Stromal cell of bone marrow (primary cell): ENCODE data around the gene CSNK1D.
"Not testable (repeated sequence)": the region's sequence is repeated elsewhere in the genome, so short reads cannot be mapped to it uniquely, and the experiment has no call there.

ENCODE experiments used
- DNase-seq: peaks from one replicate; pipeline ENCODE4 v3.0.0-alpha.2; 2012; ENCODE audit warnings: low read depth

CSNK1D gene

DNA sequence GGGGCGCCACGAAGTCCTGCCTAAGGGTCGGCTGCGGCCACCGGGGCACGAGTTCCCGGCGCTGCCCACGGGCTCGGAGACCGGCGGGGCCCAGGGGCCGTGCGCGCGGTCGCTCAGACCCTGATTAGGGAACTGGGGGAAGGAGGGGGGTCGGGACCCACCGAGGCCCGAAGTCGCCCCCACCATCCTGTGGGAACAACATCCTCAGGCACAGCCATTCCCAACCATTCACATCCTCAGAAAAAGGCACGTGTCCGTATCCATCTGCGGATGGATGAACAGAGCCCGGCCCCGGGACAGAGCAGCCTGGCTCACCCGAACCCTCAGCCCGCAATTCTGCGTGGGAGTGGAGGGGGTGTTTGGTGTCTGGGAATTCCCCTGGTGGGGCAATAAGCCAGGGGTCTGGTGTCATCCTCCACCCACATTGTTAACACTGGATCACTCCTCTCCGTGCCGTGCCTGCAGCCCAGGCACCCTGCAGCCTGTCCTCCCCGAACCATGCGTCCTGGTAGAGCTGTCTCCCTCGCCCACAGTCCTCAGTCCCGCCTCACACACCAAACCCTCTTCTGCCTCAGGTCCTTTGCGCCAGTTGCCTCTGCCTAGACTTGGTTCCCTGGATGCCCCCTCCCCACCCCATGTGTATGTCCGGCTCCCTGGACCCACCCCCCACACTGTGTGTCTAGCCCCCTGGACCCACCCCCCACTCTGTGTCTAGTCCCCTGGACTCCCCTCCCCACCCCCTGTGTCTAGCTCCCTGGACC lies 60.1 kb downstream of the CSNK1D start:
- peak; percentile 53 for DNase-seq

DNA sequence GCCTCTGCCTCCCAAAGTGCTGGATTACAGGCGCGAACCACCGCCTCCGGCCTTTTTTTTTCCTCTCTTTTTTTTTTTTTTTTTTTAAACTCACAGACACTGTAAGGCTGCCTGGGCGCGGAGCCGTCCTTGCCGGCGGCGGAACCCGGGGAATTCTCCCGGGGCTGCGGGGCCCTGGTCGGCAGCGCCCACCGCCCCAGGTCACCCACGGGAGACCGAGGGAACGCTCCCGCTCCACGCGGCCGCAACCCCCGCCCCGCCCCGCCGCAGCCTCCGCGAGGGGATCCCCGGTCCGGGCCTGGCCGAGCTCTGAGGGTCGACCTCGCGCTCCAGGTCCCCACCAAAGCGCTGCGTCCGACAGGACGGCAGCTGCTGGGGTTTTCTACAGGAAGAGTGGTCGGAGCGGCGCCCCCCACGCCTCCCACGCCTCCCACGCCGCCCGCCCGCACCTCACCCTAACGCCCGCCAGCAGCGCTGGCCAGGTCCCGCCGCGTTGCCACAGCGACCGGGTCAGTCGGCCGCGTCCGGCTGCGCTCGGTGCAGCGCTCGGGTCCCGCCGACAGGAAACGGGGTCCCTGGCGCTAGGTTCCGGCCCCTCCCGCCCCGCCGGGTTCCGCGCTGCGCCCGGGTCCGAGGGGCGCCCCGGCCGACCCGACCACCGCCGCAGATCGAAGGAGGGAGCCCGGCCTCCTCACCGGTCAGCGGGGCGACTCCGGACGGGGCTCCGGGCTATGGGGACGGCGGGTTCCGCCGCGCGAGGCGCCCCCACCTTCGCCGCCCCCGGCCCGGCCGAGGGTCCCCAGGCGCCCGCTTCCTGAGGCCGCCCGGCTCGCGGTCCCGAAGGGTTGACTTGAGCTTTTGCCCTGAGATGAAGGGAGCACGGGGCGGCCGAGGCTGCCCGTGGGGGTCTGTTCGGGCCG lies 60.9 kb downstream of the CSNK1D start, which contains the start of gene CCDC57:
Gene CCDC57, minus strand, starts transcription at position 512 of the 920 bp plus-strand sequence. CDS start 10,898 bp downstream, outside the sequence.
- DNase-seq: peak; percentile 53

DNA sequence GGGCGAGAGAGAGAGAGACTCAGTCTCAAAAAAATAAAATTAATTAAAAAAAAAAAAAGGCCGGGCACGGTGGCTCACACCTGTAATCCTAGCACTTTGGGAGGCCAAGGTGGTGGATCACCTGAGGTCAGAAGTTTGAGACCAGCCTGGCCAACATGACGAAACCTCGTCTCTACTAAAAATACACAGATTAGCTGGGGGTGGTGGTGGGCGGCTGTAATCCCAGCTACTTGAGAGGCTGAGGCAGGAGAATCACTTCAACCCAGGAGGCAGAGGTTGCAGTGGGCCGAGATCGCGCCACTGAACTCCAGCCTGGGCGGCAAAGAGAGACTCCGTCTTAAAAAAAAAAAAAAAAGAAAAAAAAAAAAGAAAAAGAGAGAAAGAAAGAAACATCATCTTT lies 62.8 kb downstream of the CSNK1D start:
- DNase-seq: not testable (repeated sequence)

DNA sequence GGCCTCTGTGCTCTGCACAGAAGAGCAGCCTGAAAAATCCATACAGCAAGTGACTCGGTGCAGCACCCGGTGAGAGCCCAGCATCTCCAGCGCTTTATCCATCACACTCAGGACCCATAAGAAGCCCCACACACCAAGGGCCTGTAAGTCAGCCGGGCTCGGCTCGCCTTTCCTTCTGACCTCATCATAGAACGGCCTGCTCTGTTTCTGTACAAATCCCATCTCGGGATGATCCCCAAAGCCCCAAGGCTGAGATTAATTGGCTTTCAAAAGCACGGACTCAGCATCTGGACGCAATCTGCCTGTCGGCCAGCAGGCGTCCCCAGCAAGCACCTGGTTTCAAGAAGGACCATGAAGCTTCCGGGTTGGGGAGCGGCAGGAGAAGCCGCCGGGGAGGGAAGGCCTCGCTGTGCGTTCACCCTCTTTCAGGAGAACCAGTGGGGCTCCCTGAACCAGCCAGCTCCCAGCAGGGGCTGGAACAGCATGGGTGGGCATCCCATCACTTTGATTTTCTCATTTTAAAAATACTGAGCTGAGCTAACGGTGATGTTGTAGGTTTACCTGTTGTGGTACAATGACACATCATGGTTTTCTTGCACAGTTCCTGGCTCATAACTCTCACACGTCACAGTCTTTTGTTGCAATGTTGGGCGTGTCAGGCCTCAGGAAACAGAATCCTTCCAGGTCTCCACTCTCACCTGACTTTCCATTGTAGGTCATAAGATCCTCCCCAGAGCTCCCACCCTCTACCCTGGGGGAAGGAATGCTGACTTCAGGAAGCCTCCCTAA lies 67.6 kb downstream of the CSNK1D start:
- DNase-seq: peak; percentile 81

GRCh38 chr17:82204831-82205719 lies 68.4 kb downstream of the CSNK1D start:
- DNase-seq: no peak

DNA sequence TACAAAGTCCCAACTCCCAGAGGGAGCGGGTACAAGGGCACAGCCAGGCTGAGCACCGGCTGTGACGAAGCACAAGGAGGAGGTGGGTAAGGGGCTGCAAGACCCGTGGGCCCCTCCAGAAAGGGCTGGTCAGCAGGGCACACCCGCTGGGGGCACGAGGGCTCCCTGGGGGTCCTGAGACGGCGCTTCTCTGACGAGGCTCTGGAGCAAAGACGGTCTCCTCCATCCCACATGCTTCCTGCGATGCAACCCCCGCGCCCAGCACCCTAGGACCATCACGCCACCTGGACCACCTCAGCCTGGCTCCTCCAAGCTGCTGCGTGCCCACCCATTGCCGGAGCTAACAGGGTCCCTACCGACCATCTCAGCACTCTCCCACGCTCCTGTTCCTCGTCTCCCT lies 69.6 kb downstream of the CSNK1D start:
- DNase-seq: no peak

DNA sequence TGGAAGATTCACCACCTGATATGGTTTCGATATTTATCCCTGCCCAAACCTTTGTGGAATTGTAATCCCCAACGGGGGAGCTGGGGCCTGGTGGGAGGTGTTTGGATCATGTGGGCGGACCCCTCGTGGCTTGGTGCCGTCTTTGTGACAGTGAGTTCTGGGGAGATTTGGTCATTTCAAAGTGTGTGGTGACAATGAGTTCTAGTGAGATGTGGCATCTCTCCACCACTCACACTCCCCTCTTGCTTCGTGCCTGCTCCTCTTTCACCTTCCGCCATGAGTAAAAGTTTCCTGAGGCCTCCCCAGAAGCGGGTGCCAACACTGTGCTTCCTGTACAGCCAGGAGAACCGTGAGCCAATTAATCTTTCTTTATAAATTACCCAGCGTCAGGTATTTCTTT lies 70.5 kb downstream of the CSNK1D start:
- DNase-seq: no peak

DNA sequence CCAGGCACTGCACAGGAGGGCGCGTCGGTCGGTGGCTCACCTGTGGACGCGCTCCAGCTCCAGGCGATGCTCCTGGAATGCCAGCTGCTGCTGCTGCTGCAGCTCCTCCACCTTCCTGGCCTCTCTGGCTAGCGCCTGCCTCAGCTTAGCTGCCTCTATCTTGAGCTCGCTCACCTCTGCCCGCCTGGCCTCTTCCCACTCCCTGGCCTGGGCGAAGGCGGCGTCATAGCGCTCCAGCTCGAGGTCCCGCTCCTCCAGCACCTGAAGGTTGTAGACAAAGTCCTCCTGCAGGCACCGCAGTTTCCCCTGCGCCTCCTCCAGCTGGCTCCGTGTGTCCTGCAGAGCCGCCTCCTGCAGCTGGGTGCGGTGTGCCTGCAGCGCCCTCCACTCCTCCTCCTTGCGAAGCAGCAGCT lies 72.0 kb downstream of the CSNK1D start:
- DNase-seq: no peak

DNA sequence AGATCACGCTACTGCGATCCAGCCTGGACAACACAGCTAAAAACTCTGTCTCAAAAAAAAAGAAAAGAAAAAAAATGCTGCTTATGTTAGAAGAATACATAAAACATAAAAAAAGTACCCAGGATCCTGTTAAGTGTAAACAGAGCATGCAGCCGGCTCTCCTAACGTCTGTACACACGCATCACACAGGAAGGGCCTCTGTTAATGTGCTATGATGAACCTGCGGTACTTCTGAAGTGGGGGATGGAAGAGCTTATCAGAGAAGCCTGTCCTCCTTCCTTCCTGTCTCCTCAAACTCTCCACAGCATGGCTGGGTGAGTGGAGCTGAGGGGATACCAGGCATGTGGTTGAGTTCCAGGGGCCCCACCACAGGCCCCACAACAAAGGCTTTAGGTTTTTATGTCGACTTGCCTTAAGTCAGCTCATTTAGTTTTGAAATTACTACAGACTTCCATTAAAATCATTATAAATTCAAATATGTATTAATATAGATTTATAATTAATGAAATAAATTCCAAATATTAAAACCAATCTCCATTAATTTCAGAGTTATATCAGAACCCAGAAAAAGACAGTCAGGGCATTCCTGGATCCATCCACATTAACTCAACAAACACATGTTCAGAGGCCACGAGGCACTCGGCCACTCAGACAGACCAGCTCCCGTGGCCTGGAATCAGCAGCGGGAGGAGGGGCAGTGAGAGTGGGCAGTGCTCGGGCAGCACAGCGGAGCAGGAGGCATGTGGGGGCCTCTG lies 72.6 kb downstream of the CSNK1D start:
- DNase-seq: no peak

GRCh38 chr17:82200135-82200534 lies 73.4 kb downstream of the CSNK1D start:
- DNase-seq: no peak

DNA sequence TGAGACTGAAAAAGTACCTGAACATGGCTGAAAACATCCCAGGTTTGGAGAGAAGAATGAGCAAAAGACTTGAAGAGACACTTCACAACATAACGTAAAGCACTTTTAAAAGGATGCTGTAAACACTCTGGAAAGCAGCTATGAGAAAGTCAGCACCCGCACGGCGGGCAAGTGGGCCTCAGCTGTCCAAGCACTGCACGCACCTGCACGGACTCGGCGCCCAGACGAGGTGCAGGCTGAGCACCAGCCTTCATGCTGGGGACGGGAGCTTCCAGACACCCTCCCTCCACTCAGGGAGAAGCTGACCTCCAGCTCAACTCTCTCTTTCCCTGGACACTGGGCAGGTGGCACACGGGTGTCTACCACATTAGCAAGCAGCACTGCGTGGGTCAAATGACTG lies 74.0 kb downstream of the CSNK1D start:
- no peak for DNase-seq

DNA sequence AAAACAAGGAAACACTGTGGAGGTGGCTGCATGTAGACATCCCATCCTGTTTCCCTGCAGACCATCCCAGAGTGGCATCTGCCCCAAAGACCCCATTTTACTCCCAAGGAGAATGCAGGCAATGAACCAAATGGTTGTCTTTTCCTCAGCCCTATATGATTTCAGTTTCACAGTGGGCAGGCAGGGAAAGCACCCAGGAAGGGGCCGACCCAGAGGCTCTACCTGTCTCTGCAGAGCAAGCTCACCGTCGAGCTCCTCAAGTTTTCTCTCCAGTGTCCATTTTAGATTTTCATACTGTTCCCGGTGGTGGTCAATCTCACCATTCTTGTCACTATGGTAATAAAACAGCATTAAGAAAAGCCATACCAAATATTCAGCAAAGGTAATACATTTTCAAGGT lies 75.4 kb downstream of the CSNK1D start:
- DNase-seq: no peak

GRCh38 chr17:82195675-82196672 lies 77.5 kb downstream of the CSNK1D start:
- no peak for DNase-seq

GRCh38 chr17:82194765-82195164 lies 78.7 kb downstream of the CSNK1D start:
- no peak for DNase-seq

DNA sequence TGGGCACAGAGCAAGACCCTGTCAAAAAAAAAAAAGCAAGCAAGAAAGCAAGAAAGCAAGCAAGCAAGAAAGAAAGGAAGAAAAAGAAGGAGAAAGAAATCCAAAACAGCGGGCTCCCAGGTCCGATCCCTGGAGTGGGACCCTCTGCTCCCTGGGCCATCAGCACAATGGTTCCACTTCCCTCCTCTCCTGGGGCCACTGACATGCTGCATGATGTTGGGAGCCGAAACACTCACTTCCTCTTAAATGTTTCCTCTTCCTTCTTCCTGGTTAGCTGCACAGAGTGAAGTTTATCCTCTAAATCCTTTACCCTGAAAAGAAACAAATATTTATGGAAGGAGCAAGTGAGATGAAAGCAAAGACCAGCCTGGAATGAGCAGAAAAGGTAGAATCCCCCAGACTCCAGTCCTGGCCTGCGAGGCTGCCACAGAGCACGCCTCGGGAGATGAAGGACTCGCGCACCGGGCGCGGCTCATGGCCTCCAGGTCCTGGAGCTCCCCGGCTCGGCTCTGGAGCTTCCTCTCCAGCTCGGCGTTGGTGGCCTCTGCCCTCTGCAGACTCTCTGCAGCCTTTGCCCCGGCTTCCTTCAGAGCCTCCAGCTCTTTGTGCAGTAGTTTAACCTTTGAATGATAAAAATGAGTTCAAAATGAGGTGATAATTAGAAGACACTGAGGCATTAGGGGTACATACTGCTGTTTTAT lies 79.8 kb downstream of the CSNK1D start:
- DNase-seq: no peak

GRCh38 chr17:82193050-82193449 lies 80.5 kb downstream of the CSNK1D start:
- not testable (repeated sequence) for DNase-seq
